ENCODE data around the gene CPNE9. TPM values are rescaled to one million over a fixed set of nuclear protein-coding genes. Genes with fewer than 3 reads are reported as not detected.

CPNE9 gene
- total and polyA plus RNA-seq, 2 of the 8 experiments (the other 6 are each of a cell fraction or from before 2014, with no cell fraction given) = 4.8 to 6.0 TPM

- Histone ChIP-seq H3K27ac (ENCODE audit: low read depth, low read length) (no peak overlapping the region), H3K23ac (ENCODE audit: insufficient read length) (no peak overlapping the region), H3K4me1 (replicated peaks in 1 of 4; ENCODE audit: control insufficient read depth in 3 of 4, insufficient read depth in 4 of 4, low read length in 3 of 4) (peaks cover 0 to 8% (median 6%) of the 10 kb centered on the region in 4 experiments; a peak in 6 of 7 replicates), H3K4me2 (ENCODE audit: insufficient read depth in 1 of 2, low read depth in 2 of 2, low read length in 2 of 2) (peak overlapping the region; percentile 86 to 88), H3K18ac (ENCODE audit: extremely low read depth, low read length) (no peak overlapping the region), H4K20me1 (replicated peaks in 1 of 2; ENCODE audit: control insufficient read depth in 1 of 2, insufficient read depth in 2 of 2, low read length in 2 of 2) (peaks cover 3 to 23% of the 10 kb centered on the region in 2 experiments), H2BK12ac (ENCODE audit: low read depth, low read length) (no peak overlapping the region), H3K9ac (replicated peaks in 1 of 4; ENCODE audit: extremely low read depth in 1 of 4, low read depth in 3 of 4, low read length in 3 of 4) (peak overlapping the region in 3 of 4 experiments; percentile 99 to 100 (median 99); a peak in 5 of 7 replicates), H3K27me3 (replicated peaks in 1 of 4; ENCODE audit: control insufficient read depth in 3 of 4, extremely low read depth in 1 of 4, insufficient read depth in 3 of 4, low read length in 3 of 4) (no peaks in the 10 kb centered on the region), H2AK5ac (ENCODE audit: low read depth, low read length) (no peak overlapping the region), H3K14ac (ENCODE audit: insufficient read length) (no peak overlapping the region), H2BK120ac (replicated peaks; ENCODE audit: low read depth, low read length) (no peak overlapping the region), H3K9me3 (ENCODE audit: insufficient read depth in 2 of 2, low read depth in 1 of 2, low read length in 1 of 2) (no peaks in the 10 kb centered on the region), H4K8ac (ENCODE audit: extremely low read depth, insufficient read depth, low read length) (no peak overlapping the region), H3K23me2 (ENCODE audit: low read depth, low read length) (peaks cover 6% of the 10 kb centered on the region; the same call in 1 of the 2 replicates), H3K79me2 (ENCODE audit: control insufficient read depth in 1 of 2, insufficient read depth in 2 of 2, low read length in 2 of 2) (peaks cover 13 to 26% of the 10 kb centered on the region in 2 experiments), H2BK15ac (ENCODE audit: low read length) (no peak overlapping the region), H3K36me3 (ENCODE audit: control insufficient read depth in 2 of 4, insufficient read depth in 4 of 4, low read length in 3 of 4) (peaks cover 7 to 36% (median 22%) of the 10 kb centered on the region in 4 experiments; a peak in 7 of 8 replicates), H3K4ac (replicated peaks; ENCODE audit: insufficient read length, low read depth, low read length) (no peak overlapping the region), H4K91ac (replicated peaks; ENCODE audit: insufficient read length, low read length) (no peak overlapping the region), H2BK20ac (ENCODE audit: low read length) (no peak overlapping the region), H2AFZ (ENCODE audit: low read length) (no peak overlapping the region), H3K79me1 (ENCODE audit: low read depth, low read length) (peaks cover 22% of the 10 kb centered on the region), H2BK5ac (ENCODE audit: low read depth, low read length) (no peak overlapping the region), H3K56ac (replicated peaks; ENCODE audit: insufficient read length, low read depth, low read length) (no peak overlapping the region), H3K4me3 (ENCODE audit: extremely low read depth in 1 of 4, insufficient read depth in 2 of 4, low read depth in 3 of 4, low read length in 4 of 4) (peak overlapping the region; percentile 87 to 94 (median 90); a peak in 7 of 8 replicates), H4K5ac (ENCODE audit: insufficient read length, low read depth, low read length) (no peak overlapping the region)
- ChIA-PET POLR2A (ENCODE audit: partially characterized antibody) (interaction anchor here (0.6 to 8.4 kb wide), 16 partner anchors 10 to 370 kb away, joined by 3 to 60 read pairs (median 4); partner anchors contain the start of genes ARPC4, MTMR14, OGG1 and TADA3), CTCF (ENCODE audit: partially characterized antibody) (interaction anchor here (1.0 to 8.6 kb wide), 12 partner anchors 9 to 230 kb away, joined by 3 to 109 read pairs (median 4); partner anchors contain the start of gene CPNE9)
- FAIRE-seq = no peak
- WGBS, 2 experiments (ENCODE audit: extremely low coverage in 1 of 2, insufficient coverage in 1 of 2, insufficient read length in 1 of 2, insufficient replicate concordance in 2 of 2, low coverage in 1 of 2, low lambda C conversion rate in 2 of 2, missing lambda C conversion rate in 1 of 2) = 69% methylated on average over 7 of the region's 7 CpGs; no CpG with 5 or more reads in 1 of the 2 experiments
- TF ChIP-seq, protein P1, sequence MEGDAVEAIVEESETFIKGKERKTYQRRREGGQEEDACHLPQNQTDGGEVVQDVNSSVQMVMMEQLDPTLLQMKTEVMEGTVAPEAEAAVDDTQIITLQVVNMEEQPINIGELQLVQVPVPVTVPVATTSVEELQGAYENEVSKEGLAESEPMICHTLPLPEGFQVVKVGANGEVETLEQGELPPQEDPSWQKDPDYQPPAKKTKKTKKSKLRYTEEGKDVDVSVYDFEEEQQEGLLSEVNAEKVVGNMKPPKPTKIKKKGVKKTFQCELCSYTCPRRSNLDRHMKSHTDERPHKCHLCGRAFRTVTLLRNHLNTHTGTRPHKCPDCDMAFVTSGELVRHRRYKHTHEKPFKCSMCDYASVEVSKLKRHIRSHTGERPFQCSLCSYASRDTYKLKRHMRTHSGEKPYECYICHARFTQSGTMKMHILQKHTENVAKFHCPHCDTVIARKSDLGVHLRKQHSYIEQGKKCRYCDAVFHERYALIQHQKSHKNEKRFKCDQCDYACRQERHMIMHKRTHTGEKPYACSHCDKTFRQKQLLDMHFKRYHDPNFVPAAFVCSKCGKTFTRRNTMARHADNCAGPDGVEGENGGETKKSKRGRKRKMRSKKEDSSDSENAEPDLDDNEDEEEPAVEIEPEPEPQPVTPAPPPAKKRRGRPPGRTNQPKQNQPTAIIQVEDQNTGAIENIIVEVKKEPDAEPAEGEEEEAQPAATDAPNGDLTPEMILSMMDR (IDR thresholded peaks at IDR 0.05; ENCODE audit: control extremely low read depth in 1 of 3, insufficient read depth in 1 of 3, low read depth in 1 of 3, low read length in 3 of 3) = peak in 1 of 3 experiments; percentile 4; a peak in 1 of 4 replicates
- TF ChIP-seq E2F6 (IDR thresholded peaks at IDR 0.05) = no peak
- no peak for DNase-seq (ENCODE audit: low read depth in 1 of 2, low spot score in 2 of 2)
Observed at GRCh38 chr3:9732740-9733115, 29.1 kb downstream of the CPNE9 start.
